ENCODE results near the gene AUTS2.

DNA sequence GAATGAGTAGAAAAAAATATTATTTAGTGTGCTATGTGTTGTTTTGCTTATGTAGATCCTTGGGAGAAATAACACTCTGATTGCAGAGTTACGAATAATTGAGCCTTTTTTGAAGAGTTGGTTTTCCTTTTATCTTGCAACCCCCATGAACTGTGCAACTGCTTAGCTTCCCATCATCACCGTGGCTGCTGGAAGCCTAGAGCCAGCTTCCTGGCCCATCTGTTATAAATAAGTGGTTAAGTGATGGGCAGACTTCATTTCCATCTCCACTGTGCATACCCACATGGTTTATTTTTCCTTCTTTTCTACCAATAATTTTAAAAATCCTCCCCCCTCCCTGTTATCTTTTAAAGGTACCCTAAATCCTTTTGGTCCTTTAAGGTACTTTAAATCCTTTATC is 978.8 kb downstream of the AUTS2 start:
- TF ChIP-seq, protein P1, sequence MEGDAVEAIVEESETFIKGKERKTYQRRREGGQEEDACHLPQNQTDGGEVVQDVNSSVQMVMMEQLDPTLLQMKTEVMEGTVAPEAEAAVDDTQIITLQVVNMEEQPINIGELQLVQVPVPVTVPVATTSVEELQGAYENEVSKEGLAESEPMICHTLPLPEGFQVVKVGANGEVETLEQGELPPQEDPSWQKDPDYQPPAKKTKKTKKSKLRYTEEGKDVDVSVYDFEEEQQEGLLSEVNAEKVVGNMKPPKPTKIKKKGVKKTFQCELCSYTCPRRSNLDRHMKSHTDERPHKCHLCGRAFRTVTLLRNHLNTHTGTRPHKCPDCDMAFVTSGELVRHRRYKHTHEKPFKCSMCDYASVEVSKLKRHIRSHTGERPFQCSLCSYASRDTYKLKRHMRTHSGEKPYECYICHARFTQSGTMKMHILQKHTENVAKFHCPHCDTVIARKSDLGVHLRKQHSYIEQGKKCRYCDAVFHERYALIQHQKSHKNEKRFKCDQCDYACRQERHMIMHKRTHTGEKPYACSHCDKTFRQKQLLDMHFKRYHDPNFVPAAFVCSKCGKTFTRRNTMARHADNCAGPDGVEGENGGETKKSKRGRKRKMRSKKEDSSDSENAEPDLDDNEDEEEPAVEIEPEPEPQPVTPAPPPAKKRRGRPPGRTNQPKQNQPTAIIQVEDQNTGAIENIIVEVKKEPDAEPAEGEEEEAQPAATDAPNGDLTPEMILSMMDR (conservative IDR thresholded peaks at IDR 0.05; ENCODE audit: low read depth in 2 of 2) = no peak
- TF ChIP-seq POLR2AphosphoS5 (IDR thresholded peaks at IDR 0.05; ENCODE audit: low read depth) (no peak), JUNB (IDR thresholded peaks at IDR 0.05; ENCODE audit: unreplicated experiment) (no peak), EZH2 (IDR thresholded peaks at IDR 0.05; ENCODE audit: low read depth, unreplicated experiment) (no peak)
- TF ChIP-seq, protein P2, sequence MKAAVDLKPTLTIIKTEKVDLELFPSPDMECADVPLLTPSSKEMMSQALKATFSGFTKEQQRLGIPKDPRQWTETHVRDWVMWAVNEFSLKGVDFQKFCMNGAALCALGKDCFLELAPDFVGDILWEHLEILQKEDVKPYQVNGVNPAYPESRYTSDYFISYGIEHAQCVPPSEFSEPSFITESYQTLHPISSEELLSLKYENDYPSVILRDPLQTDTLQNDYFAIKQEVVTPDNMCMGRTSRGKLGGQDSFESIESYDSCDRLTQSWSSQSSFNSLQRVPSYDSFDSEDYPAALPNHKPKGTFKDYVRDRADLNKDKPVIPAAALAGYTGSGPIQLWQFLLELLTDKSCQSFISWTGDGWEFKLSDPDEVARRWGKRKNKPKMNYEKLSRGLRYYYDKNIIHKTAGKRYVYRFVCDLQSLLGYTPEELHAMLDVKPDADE (IDR thresholded peaks at IDR 0.05) = no peak
- TF ChIP-seq, protein P3, sequence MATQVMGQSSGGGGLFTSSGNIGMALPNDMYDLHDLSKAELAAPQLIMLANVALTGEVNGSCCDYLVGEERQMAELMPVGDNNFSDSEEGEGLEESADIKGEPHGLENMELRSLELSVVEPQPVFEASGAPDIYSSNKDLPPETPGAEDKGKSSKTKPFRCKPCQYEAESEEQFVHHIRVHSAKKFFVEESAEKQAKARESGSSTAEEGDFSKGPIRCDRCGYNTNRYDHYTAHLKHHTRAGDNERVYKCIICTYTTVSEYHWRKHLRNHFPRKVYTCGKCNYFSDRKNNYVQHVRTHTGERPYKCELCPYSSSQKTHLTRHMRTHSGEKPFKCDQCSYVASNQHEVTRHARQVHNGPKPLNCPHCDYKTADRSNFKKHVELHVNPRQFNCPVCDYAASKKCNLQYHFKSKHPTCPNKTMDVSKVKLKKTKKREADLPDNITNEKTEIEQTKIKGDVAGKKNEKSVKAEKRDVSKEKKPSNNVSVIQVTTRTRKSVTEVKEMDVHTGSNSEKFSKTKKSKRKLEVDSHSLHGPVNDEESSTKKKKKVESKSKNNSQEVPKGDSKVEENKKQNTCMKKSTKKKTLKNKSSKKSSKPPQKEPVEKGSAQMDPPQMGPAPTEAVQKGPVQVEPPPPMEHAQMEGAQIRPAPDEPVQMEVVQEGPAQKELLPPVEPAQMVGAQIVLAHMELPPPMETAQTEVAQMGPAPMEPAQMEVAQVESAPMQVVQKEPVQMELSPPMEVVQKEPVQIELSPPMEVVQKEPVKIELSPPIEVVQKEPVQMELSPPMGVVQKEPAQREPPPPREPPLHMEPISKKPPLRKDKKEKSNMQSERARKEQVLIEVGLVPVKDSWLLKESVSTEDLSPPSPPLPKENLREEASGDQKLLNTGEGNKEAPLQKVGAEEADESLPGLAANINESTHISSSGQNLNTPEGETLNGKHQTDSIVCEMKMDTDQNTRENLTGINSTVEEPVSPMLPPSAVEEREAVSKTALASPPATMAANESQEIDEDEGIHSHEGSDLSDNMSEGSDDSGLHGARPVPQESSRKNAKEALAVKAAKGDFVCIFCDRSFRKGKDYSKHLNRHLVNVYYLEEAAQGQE (IDR thresholded peaks at IDR 0.05; ENCODE audit: unreplicated experiment) = no peak

Measured in GM23338 (cell line).